Common myeloid progenitor, CD34-positive (primary cell): ENCODE results near the gene TMEM260.
"Not testable (repeated sequence)": the region's sequence is repeated elsewhere in the genome, so short reads cannot be mapped to it uniquely, and the experiment has no call there.

Experiments
- CTCF ChIA-PET: fragments of 350-600 bp; sonication (Branson Sonifier 250); formaldehyde crosslinking; loops from one replicate; lab custom pipeline; 2021; ENCODE audit warnings: antibody characterized with exemption; lab: Charles Lee
- POLR2A ChIA-PET: fragments of 350-600 bp; sonication (Branson Sonifier 250); formaldehyde crosslinking; loops from one replicate; lab custom pipeline; 2021; ENCODE audit warnings: antibody characterized with exemption; lab: Charles Lee
- DNase-seq, 3 donors: peaks; one replicate each; pipeline versions ENCODE4 v3.0.0 to v3.0.0-alpha.2; 2013
- H3K27ac ChIP-seq, 2 experiments: 1 replicate in 1 of 2; 2 replicates in 1 of 2; pipeline ENCODE4 v1.7.0; 2013; ENCODE audit warnings: inconsistent platforms in 2 of 2, low read length in 2 of 2, mild to moderate bottlenecking in 2 of 2, low read depth in 1 of 2, moderate library complexity in 1 of 2; ENCODE audit not compliant: severe bottlenecking in 2 of 2, insufficient read depth in 1 of 2, poor library complexity in 1 of 2
- H3K27me3 ChIP-seq, 5 experiments: replicated peaks in 2 of 5; 1 replicate in 3 of 5; 2 replicates in 2 of 5; pipeline versions ENCODE4 v1.6.1 to v1.7.0; 2013; ENCODE audit warnings: low read length in 4 of 5, mild to moderate bottlenecking in 2 of 5, moderate library complexity in 2 of 5, inconsistent platforms in 1 of 5; ENCODE audit not compliant: insufficient read depth in 5 of 5, control insufficient read depth in 4 of 5
- H3K36me3 ChIP-seq, 4 experiments: 1 replicate in 2 of 4; 2 replicates in 2 of 4; pipeline versions ENCODE4 v1.6.1 to v1.7.0; 2013; ENCODE audit warnings: low read length in 3 of 4, control low read depth in 1 of 4, mild to moderate bottlenecking in 1 of 4; ENCODE audit not compliant: control insufficient read depth in 4 of 4, insufficient read depth in 4 of 4
- H3K4me1 ChIP-seq, 4 experiments: 1 replicate in 3 of 4; 2 replicates in 1 of 4; pipeline versions ENCODE4 v1.6.1 to v1.7.1; 2013; ENCODE audit warnings: low read length in 3 of 4, mild to moderate bottlenecking in 3 of 4, control low read depth in 1 of 4, inconsistent platforms in 1 of 4, moderate library complexity in 1 of 4; ENCODE audit not compliant: control insufficient read depth in 4 of 4, insufficient read depth in 4 of 4; ENCODE audit errors: control extremely low read depth in 1 of 4
- H3K4me3 ChIP-seq, 7 experiments: 1 replicate in 4 of 7; 2 replicates in 3 of 7; pipeline versions ENCODE4 v1.5.1 to v1.7.0; 2013; ENCODE audit warnings: mild to moderate bottlenecking in 7 of 7, low read length in 6 of 7, moderate library complexity in 6 of 7, inconsistent platforms in 2 of 7, low read depth in 2 of 7, control low read depth in 1 of 7; ENCODE audit not compliant: insufficient read depth in 4 of 7, control insufficient read depth in 1 of 7; ENCODE audit errors: extremely low read depth in 1 of 7
- H3K9me3 ChIP-seq, 5 experiments: 1 replicate in 4 of 5; 2 replicates in 1 of 5; pipeline versions ENCODE4 v1.6.1 to v1.7.1; 2013; ENCODE audit warnings: low read length in 4 of 5, mild to moderate bottlenecking in 2 of 5, inconsistent platforms in 1 of 5, low read depth in 1 of 5, moderate library complexity in 1 of 5; ENCODE audit not compliant: control insufficient read depth in 4 of 5, insufficient read depth in 2 of 5; ENCODE audit errors: control extremely low read depth in 1 of 5
- WGBS: methylation state at CpG from one replicate; pipeline ENCODE4 v1.1.5; 2013; ENCODE audit not compliant: insufficient coverage; 5-methylcytosine and 5-hydroxymethylcytosine counted together

The TMEM260 gene

GRCh38 chr14:56694609-56695008 lies 115.0 kb downstream of the TMEM260 start:
- H3K4me1 ChIP-seq, result no peaks in the 10 kb centered on the region
- no peaks in the 10 kb centered on the region for H3K9me3 ChIP-seq
- POLR2A ChIA-PET, result no interaction called here
- DNase-seq, result no peak
- no peak overlapping the region for H3K4me3 ChIP-seq
- 75% methylated on average over 1 of the region's 3 CpGs for WGBS
- H3K36me3 ChIP-seq, result no peaks in the 10 kb centered on the region
- peaks cover 0 to 13% (median 3%) of the 10 kb centered on the region in 5 experiments for H3K27me3 ChIP-seq
- CTCF ChIA-PET, result no interaction called here
- H3K27ac ChIP-seq, result no peak overlapping the region

- POLR2A ChIA-PET, result not testable (repeated sequence)
These were observed 115.6 kb downstream of the TMEM260 start for GRCh38 chr14:56695216-56695615.

More at GRCh38 chr14:56695216-56695615, 115.6 kb downstream of the TMEM260 start:
- H3K4me1 ChIP-seq, H3K27ac ChIP-seq, H3K9me3 ChIP-seq, DNase-seq, H3K4me3 ChIP-seq, CTCF ChIA-PET, H3K36me3 ChIP-seq: not testable (repeated sequence)
- peaks cover 0 to 13% (median 3%) of the 10 kb centered on the region in 5 experiments for H3K27me3 ChIP-seq
- WGBS, result 81% methylated on average over 6 of the region's 9 CpGs
